ENCODE results near the gene MTMR12.
"Not testable (repeated sequence)": the region's sequence is repeated elsewhere in the genome, so short reads cannot be mapped to it uniquely, and the experiment has no call there.

Gene MTMR12

GRCh38 chr5:32233696-32234447 lies 78.9 kb downstream of the MTMR12 start:
- DNase-seq (ENCODE audit: low spot score): no peak

GRCh38 chr5:32233220-32233695 lies 79.5 kb downstream of the MTMR12 start:
- no peak for DNase-seq (ENCODE audit: low spot score)

- DNase-seq (ENCODE audit: low spot score): peak; percentile 72
Observed at GRCh38 chr5:32232441-32233219, 80.1 kb downstream of the MTMR12 start.

GRCh38 chr5:32231929-32232328 lies 80.8 kb downstream of the MTMR12 start:
- DNase-seq (ENCODE audit: low spot score): no peak

GRCh38 chr5:32231241-32231640 lies 81.5 kb downstream of the MTMR12 start:
- no peak for DNase-seq (ENCODE audit: low spot score)

GRCh38 chr5:32230356-32231099 lies 82.2 kb downstream of the MTMR12 start:
- no peak for DNase-seq (ENCODE audit: low spot score)

DNA sequence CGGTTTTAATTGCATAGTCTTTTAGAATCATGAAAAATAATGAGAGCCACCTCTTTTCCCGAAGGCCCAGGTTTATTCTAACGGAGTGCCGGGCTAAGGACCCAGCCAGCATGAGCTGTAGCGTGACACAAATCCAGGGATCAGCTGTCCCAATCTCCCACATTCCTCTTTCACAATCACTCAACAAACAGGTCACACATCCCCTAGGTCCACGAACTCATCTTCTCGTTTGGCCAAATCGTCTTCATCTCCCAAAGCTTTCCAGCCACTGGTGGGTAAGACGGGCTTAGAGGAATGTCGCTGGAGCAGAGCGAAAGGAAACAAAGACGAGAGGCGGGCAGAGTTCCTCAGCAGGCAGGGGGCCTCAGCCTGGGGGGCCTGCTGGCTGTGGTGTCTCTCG lies 83.2 kb downstream of the MTMR12 start:
- DNase-seq (ENCODE audit: low spot score): no peak

DNA sequence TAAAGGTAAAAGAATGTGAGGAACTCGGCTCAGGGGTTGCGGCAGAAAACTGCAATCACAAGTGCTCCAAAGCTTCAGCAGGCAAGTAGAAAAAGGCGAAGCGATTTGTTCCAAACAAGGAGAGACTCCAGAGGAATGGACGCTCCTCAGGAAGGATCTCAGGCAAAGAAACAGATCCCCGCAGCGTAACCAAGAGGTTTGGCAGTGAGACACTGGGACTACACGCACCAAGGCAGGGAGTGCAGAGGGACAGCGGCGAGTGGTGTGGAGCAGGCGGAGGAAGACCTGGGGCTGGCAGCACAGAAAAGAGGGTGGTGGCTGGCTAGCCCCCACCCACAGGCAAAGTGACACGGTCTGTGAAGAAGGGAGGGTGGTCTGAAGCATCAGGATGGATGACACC lies 83.9 kb downstream of the MTMR12 start:
- no peak for DNase-seq (ENCODE audit: low spot score)

DNA sequence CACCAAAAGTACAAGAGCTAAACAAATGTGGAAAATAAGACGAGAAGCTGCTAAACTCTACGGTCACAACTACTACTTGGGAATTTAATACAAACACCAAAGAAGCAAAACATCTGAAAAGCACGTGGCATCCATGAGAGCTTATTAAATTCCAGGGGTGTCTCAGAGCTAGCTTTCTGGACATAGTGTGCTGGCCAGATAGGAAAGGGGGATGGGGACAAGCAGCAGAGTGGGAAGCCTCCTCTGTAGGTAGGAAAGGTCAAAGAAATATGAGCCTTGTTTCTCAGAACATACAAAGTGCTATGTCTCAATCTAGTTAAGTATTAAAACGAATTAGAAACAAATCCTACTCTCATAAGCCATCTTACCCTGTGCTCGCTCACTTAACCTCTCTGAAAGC lies 87.3 kb downstream of the MTMR12 start:
- DNase-seq (ENCODE audit: low spot score): no peak

DNA sequence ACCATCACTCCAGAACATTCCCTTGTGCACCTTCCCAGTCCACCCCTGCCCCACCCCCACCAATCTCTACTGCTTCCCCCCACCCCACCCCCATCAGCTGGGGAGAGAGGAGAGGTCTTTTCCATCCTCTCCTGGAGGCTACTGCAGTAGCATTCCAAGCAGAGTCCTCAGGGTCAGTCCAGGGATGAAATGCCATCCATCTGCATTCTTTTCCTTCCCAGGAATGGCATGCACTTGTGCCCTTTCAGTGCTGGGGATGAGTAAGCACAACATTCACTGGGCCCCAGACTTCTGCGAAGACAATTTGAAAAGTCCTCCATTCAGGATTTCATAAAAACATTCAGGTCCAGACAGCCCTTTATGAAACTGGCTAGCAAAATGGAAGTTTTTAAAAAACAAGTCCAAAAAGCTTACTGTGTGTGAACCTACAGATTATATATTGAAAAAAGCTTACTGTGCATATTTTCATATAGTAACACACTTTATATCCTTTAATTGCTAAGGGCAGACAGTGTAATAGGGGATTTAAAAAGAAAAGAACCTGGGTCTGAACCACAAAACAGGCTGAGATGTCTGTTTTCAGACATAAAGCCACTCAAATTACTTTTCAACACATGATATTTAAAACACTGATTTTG lies 88.6 kb downstream of the MTMR12 start:
- DNase-seq (ENCODE audit: low spot score): no peak

- DNase-seq (ENCODE audit: low spot score): no peak
Observed at GRCh38 chr5:32222723-32223470, 89.8 kb downstream of the MTMR12 start.

DNA sequence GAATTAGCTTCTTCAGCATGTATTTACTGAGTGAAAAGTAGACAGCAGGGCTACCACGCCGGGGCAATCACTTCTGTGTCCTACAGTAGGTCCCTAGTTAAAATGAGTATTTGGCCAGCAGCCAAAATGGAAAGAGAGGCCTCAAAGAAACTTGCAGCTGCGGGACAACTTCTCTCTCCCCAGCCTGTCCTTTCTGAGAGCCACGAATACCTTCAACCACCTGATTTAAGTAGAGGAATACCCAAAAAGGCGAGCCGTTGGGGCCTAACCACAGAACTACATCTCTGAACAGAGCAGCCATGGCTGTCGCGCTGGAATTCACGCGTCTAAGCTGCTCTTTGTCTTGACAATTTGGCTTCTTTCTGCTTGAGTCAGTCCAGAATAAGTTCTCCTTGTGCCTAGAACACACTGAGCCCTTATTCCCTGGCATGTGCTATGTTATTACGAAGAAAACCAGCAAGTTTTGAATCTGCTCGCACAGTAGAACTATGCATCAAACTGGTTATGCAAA lies 94.8 kb downstream of the MTMR12 start:
- DNase-seq (ENCODE audit: low spot score): no peak

DNA sequence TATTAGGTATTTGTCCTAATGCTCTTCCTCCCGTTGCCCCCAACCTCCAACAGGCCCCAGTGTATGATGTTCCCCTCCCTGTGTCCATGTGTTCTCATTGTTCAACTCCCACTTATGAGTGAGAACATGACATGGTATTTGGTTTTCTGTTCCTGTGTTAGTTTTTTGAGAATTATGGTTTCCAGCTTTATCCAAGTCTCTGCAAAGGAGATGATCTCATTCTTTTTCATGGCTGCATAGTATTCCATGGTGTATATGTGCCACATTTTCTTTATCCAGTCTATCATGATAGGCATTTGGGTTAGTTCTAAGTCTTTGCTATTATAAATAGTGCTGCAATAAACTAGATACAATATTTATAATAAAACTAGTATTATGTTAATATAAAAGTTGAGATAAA lies 98.4 kb downstream of the MTMR12 start:
- not testable (repeated sequence) for DNase-seq (ENCODE audit: low spot score)

- DNase-seq (ENCODE audit: low spot score): no peak
Observed at GRCh38 chr5:32210151-32210550, 102.6 kb downstream of the MTMR12 start.

DNA sequence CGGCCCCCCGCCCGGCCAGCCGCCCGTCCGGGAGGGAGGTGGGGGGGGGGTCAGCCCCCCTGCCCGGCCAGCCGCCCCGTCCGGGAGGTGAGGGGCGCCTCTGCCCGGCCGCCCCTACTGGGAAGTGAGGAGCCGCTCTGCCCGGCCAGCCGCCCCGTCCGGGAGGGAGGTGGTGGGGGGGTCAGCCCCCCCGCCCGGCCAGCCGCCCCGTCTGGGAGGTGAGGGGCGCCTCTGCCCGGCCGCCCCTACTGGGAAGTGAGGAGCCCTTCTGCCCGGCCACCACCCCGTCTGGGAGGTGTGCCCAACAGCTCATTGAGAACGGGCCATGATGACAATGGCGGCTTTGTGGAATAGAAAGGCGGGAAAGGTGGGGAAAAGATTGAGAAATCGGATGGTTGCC lies 103.9 kb downstream of the MTMR12 start:
- DNase-seq (ENCODE audit: low spot score): not testable (repeated sequence)

- no peak for DNase-seq (ENCODE audit: low spot score)
Observed at GRCh38 chr5:32207355-32207634, 105.4 kb downstream of the MTMR12 start.

- DNase-seq (ENCODE audit: low spot score): no peak
Observed at GRCh38 chr5:32206509-32207354, 106.0 kb downstream of the MTMR12 start.

- DNase-seq (ENCODE audit: low spot score): no peak
Observed at GRCh38 chr5:32206053-32206452, 106.7 kb downstream of the MTMR12 start.

DNA sequence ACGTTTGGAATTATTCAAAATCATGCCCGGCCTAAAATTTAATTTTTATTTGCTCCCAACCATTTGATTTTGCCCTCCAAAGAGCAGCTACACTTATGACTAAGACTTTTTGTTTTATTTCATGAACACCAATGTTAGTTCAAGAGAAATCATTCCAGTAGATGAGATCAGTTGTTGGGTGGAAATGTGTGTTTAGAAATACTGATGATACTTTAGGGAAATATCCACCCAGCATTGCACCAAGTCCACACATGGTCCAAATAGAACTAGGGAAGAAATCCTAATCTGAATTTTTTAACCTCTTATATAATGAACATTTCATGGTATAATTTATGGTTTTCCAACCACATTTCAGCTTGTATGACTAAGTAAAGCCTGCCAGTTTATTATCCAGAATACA lies 110.3 kb downstream of the MTMR12 start:
- DNase-seq (ENCODE audit: low spot score): no peak

DNA sequence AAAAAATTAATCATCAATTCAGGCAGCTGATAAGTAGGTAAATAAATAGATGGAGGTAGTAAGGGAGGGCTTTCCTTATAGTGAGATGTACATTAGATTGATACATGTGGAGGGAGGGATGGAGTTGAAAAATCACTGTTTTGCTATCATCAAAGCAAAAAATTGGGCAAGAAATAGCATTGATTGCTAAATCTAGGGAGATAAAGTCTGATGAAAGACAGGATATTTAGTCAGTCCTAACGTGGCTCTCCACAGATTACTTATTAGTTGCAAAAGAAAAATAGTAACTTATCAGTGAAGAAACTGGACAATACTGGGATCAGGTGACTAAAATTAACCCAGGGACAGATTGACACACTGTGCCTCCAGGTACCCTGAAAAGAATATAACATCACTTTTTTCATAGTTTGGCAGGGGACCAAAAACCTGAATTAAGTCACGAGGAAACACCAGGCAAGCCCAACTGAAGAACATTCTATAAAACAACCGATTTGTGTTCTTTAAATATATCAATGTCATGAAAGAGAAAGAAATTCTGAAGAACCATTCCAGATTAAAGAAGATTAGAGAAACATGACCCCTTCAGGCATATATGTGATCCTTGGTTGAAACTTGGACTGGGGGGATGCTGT lies 111.5 kb downstream of the MTMR12 start:
- no peak for DNase-seq (ENCODE audit: low spot score)

All from left forelimb (tissue), 1 donor.